ENCODE data around the gene PHACTR4.
"Not testable (repeated sequence)": the region's sequence is repeated elsewhere in the genome, so short reads cannot be mapped to it uniquely, and the experiment has no call there.

The PHACTR4 gene

GRCh38 chr1:28437924-28438699 lies 68.6 kb downstream of the PHACTR4 start:
- DNase-seq, result no peak

GRCh38 chr1:28439320-28439719 lies 69.8 kb downstream of the PHACTR4 start:
- DNase-seq, result no peak

GRCh38 chr1:28441674-28442073 lies 72.1 kb downstream of the PHACTR4 start:
- DNase-seq, result no peak

- no peak for DNase-seq
Observed at GRCh38 chr1:28443550-28443949, 74.0 kb downstream of the PHACTR4 start.

- DNase-seq, result no peak
Observed at GRCh38 chr1:28447679-28448078, 78.1 kb downstream of the PHACTR4 start.

- not testable (repeated sequence) for DNase-seq
Observed at GRCh38 chr1:28448094-28448611, 78.6 kb downstream of the PHACTR4 start.

- DNase-seq, result no peak
Observed at GRCh38 chr1:28449904-28450303, 80.4 kb downstream of the PHACTR4 start.

GRCh38 chr1:28450561-28450960 lies 81.0 kb downstream of the PHACTR4 start:
- DNase-seq, result no peak

GRCh38 chr1:28451011-28451410 lies 81.5 kb downstream of the PHACTR4 start:
- DNase-seq, result no peak

- DNase-seq, result no peak
Observed at GRCh38 chr1:28456078-28456477, 86.5 kb downstream of the PHACTR4 start.

GRCh38 chr1:28457678-28458077 lies 88.1 kb downstream of the PHACTR4 start:
- no peak for DNase-seq

- no peak for DNase-seq
Observed at GRCh38 chr1:28458237-28459228, 89.0 kb downstream of the PHACTR4 start.

GRCh38 chr1:28466226-28466778 lies 96.8 kb downstream of the PHACTR4 start:
- no peak for DNase-seq

GRCh38 chr1:28470146-28470545 lies 100.6 kb downstream of the PHACTR4 start:
- no peak for DNase-seq

GRCh38 chr1:28479497-28479896 lies 110.0 kb downstream of the PHACTR4 start:
- not testable (repeated sequence) for DNase-seq

- no peak for DNase-seq
Observed at GRCh38 chr1:28480308-28480707, 110.8 kb downstream of the PHACTR4 start.

- DNase-seq, result no peak
Observed at GRCh38 chr1:28482138-28482537, 112.6 kb downstream of the PHACTR4 start.

- DNase-seq, result no peak
Observed at GRCh38 chr1:28482702-28483101, 113.2 kb downstream of the PHACTR4 start.

- DNase-seq, result no peak
Observed at GRCh38 chr1:28494737-28495136, 125.2 kb downstream of the PHACTR4 start.

- no peak for DNase-seq
Observed at GRCh38 chr1:28499553-28499952, 130.0 kb downstream of the PHACTR4 start.

- no peak for DNase-seq
Observed at GRCh38 chr1:28501925-28502324, 132.4 kb downstream of the PHACTR4 start.

- no peak for DNase-seq
Observed at GRCh38 chr1:28503117-28503516, 133.6 kb downstream of the PHACTR4 start.

Measured in COR-L47 (cell line).